HG03442 (cell line): ENCODE results near the gene KIF25.
"Not testable (repeated sequence)": the region's sequence is repeated elsewhere in the genome, so short reads cannot be mapped to it uniquely, and the experiment has no call there.

Experiments
- ATAC-seq: cut with Tn5 transposase; IDR thresholded peaks from one replicate; pipeline ENCODE4 v1.9.1; 2021; ENCODE audit warnings: mild to moderate bottlenecking, moderate library complexity; ENCODE audit not compliant: unreplicated experiment

The KIF25 gene

GRCh38 chr6:168061269-168062210 is 64.1 kb downstream of the KIF25 start:
- no peak for ATAC-seq

GRCh38 chr6:168062346-168063289 is 65.1 kb downstream of the KIF25 start:
- no peak for ATAC-seq

GRCh38 chr6:168063431-168063830 is 66.0 kb downstream of the KIF25 start:
- ATAC-seq: no peak

DNA sequence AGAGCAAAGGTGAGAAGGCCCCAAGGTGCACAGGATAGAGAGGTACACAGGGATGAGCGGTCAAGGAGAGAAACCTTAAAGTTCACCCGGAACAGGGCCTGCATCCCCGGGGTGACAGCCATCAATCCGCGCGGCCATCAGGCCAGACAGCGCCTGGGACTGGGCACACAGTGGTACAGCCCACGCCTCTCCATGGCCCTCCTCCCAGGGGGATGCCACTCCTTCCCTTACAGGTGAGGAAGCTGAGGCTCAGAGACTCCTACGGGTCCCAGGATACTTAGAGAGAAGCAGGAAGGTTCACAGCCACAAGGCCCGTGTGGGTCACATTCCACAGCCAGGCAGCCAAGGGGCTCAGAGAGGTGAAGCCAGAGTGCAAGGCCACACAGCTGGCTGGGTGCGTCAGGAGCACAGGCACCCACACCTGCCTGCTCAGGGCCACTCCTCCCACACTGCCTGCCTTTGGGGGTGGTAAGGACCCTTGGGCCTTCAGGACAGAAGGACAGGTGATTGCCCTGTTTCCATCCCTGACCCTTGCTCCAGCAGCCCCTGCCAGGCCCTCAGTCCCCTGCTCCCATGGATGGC is 66.8 kb downstream of the KIF25 start:
- ATAC-seq: no peak

GRCh38 chr6:168067081-168067759 is 69.7 kb downstream of the KIF25 start:
- ATAC-seq: no peak

GRCh38 chr6:168070804-168071203 is 73.3 kb downstream of the KIF25 start:
- ATAC-seq: no peak

GRCh38 chr6:168071620-168072019 is 74.1 kb downstream of the KIF25 start:
- ATAC-seq: no peak

DNA sequence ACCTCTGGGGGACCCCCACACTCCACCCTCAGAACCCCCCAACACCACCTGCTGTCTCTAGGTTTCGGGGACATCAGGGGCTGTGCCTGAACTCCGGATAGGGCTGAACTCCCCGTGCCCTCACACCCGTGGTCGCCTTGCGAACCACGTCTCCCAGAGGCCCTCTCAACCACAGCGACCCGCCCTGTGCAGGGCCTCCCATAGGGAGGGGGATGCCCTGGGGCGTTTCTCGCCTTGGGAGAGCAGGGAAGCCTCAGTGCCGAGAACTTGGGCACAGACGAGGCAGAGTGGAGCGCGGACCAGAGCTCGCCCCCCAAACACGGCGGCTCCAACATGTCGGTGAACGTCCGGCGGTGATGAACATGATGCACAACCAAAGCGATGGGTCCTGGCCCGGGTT is 74.8 kb downstream of the KIF25 start:
- no peak for ATAC-seq

- ATAC-seq: no peak
Measured at GRCh38 chr6:168072730-168073129, 75.3 kb downstream of the KIF25 start.

GRCh38 chr6:168073937-168074730 is 76.7 kb downstream of the KIF25 start:
- no peak for ATAC-seq

DNA sequence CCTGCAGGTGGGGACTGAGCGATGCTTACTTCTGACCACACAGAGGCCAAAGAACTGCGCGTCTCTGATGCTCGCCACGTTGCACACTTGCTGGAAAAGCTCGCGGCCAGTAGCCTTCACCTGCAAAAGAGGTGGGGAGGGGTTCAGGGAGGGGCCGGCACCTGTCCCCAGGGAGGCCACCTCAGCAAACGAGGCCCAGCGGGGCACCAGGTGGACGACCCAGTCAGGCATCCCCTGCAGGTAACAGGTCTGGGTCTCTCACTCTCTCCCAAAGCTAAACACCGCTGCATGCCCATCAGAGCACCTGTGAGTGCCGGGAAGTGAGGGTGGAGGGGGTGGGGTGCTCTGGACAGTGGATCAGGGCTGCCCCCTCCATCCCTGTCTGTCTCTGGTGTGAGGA is 77.7 kb downstream of the KIF25 start:
- no peak for ATAC-seq

GRCh38 chr6:168075787-168076202 is 78.3 kb downstream of the KIF25 start:
- ATAC-seq: no peak

GRCh38 chr6:168077401-168077800 is 79.9 kb downstream of the KIF25 start:
- ATAC-seq: not testable (repeated sequence)

DNA sequence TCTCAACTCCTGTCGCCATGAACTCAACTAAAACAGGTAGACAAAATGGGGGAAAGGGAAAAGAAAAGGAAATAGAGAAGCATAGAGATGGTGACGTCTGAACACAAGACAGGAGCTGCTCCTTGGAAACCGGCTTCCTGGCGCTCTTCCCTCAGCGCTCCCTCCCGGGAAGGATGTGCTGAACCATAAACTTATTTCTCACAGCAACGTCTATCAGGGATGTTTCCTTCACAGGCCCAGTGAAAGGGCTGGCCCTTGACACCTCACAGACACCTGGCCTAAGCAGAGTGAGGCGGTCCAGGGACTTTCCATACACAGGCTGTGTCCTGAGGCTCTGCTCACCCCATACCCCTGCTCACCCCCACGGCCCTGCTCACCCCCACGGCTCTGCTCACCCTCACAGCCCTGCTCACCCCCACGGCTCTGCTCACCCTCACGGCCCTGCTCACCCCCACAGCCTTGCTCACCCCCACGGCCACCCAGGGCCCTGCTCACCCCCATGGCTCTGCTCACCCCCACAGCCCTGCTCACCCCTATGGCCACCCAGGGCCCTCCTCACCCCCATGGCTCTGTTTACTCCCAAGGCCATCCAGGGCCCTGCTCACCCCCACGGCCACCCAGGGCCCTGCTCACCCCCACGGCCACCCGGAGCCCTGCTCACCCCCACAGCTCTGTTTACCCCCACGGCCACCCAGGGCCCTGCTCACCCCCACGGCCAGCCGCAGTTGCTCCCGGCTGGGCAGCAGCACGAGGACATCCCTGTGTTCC is 80.9 kb downstream of the KIF25 start:
- ATAC-seq: no peak

- no peak for ATAC-seq
Measured at GRCh38 chr6:168078943-168079405, 81.5 kb downstream of the KIF25 start, which contains the start of gene FRMD1. Gene FRMD1 (minus strand): TSS chr6:168079212. CDS start chr6:168079094, 118 bp downstream.

- ATAC-seq: no peak
Measured at GRCh38 chr6:168080393-168081077, 83.1 kb downstream of the KIF25 start.

- ATAC-seq: no peak
Measured at GRCh38 chr6:168081858-168082546, 84.5 kb downstream of the KIF25 start.
